Measurements from ENCODE around the gene GPR157.

GRCh38 chr1:9086045-9086444 is 42.9 kb downstream of the GPR157 start:
- TF ChIP-seq ZFX (CRISPR knock-in tag; IDR thresholded peaks at IDR 0.05; ENCODE audit: low read depth) (no peak), POLR2A (IDR thresholded peaks at IDR 0.05; ENCODE audit: insufficient read depth in 1 of 2, low read depth in 2 of 2, low read length in 2 of 2) (no peak), ZNF749 (CRISPR knock-in tag; IDR thresholded peaks at IDR 0.05; ENCODE audit: borderline replicate concordance) (no peak), IRF2 (CRISPR knock-in tag; IDR thresholded peaks at IDR 0.05) (no peak), EZH2 (conservative IDR thresholded peaks at IDR 0.05; ENCODE audit: low read depth, low read length) (no peak)
- TF ChIP-seq, protein P1, sequence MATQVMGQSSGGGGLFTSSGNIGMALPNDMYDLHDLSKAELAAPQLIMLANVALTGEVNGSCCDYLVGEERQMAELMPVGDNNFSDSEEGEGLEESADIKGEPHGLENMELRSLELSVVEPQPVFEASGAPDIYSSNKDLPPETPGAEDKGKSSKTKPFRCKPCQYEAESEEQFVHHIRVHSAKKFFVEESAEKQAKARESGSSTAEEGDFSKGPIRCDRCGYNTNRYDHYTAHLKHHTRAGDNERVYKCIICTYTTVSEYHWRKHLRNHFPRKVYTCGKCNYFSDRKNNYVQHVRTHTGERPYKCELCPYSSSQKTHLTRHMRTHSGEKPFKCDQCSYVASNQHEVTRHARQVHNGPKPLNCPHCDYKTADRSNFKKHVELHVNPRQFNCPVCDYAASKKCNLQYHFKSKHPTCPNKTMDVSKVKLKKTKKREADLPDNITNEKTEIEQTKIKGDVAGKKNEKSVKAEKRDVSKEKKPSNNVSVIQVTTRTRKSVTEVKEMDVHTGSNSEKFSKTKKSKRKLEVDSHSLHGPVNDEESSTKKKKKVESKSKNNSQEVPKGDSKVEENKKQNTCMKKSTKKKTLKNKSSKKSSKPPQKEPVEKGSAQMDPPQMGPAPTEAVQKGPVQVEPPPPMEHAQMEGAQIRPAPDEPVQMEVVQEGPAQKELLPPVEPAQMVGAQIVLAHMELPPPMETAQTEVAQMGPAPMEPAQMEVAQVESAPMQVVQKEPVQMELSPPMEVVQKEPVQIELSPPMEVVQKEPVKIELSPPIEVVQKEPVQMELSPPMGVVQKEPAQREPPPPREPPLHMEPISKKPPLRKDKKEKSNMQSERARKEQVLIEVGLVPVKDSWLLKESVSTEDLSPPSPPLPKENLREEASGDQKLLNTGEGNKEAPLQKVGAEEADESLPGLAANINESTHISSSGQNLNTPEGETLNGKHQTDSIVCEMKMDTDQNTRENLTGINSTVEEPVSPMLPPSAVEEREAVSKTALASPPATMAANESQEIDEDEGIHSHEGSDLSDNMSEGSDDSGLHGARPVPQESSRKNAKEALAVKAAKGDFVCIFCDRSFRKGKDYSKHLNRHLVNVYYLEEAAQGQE (IDR thresholded peaks at IDR 0.05; ENCODE audit: borderline replicate concordance in 1 of 2, low read depth in 1 of 2, low read length in 2 of 2), result no peak
- TF ChIP-seq, protein P2, sequence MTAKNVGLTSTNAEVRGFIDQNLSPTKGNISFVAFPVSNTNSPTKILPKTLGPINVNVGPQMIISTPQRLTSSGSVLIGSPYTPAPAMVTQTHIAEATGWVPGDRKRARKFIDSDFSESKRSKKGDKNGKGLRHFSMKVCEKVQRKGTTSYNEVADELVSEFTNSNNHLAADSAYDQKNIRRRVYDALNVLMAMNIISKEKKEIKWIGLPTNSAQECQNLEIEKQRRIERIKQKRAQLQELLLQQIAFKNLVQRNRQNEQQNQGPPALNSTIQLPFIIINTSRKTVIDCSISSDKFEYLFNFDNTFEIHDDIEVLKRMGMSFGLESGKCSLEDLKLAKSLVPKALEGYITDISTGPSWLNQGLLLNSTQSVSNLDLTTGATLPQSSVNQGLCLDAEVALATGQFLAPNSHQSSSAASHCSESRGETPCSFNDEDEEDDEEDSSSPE (CRISPR knock-in tag; IDR thresholded peaks at IDR 0.05), result no peak

Data from HepG2 (cell line).